H1 (cell line): ENCODE measurements around the gene UBR7. TPM values are rescaled to one million over a fixed set of nuclear protein-coding genes. Genes with fewer than 3 reads are reported as not detected.

Experiments
- CHD1 ChIP-seq: IDR thresholded peaks from 2 replicates; pipeline ENCODE4 v1.6.1; 2012; ENCODE audit warnings: low read depth, low read length, improper control_type of control experiment
- GTF2F1 ChIP-seq: IDR thresholded peaks from 2 replicates; pipeline ENCODE4 v1.6.1; 2012; ENCODE audit warnings: low read depth, low read length, improper control_type of control experiment, borderline replicate concordance
- SAP30 ChIP-seq: fragments of 300-600 bp; sonication (generic); IDR thresholded peaks from 2 replicates; pipeline ENCODE4 v1.7.1; 2012; ENCODE audit warnings: low read length, moderate library complexity, mild to moderate bottlenecking, inconsistent platforms; ENCODE audit not compliant: insufficient read depth, insufficient replicate concordance
- SUZ12 ChIP-seq: fragments of 200-600 bp; sonication (generic); IDR thresholded peaks from 2 replicates; pipeline ENCODE4 v1.6.1; 2012; ENCODE audit warnings: mild to moderate bottlenecking, inconsistent platforms, low read length, moderate library complexity, mixed read lengths
- TCF12 ChIP-seq: IDR thresholded peaks from 2 replicates; pipeline ENCODE4 v1.6.1; 2011; ENCODE audit warnings: low read depth, mild to moderate bottlenecking, low read length
- USF2 ChIP-seq: IDR thresholded peaks from 2 replicates; pipeline ENCODE4 v1.6.1; 2011; ENCODE audit warnings: low read length, improper control_type of control experiment
- YY1 ChIP-seq: IDR thresholded peaks from 2 replicates; pipeline ENCODE4 v1.6.1; 2011; ENCODE audit warnings: low read depth, mild to moderate bottlenecking, low read length
- polyA plus RNA-seq, 7 experiments: library from polyadenylated mRNA; depleted of rRNA in 3 of 7; stranded (reverse) in 5 of 7; unstranded in 2 of 7; fragments of >200 nt in 5 of 7; fragments of 200-250 nt in 2 of 7; gene quantifications; 1 replicate in 5 of 7; 2 replicates in 1 of 7; 4 replicates in 1 of 7; pipeline versions ENCODE4 v1.2.1 to v1.2.3, GENCODE V29; 2011 to 2013; ENCODE audit warnings: missing spikeins in 2 of 7, mixed read lengths in 2 of 7
- total RNA-seq: library from RNA; stranded (reverse); fragmentation: NEBNext Ultra II Directional; extraction: Animal tissue kit (Norgen Biotek cat#: 25700); gene quantifications from 2 replicates; pipeline ENCODE4 v1.2.1, GENCODE V29; 2021

UBR7 gene
- total and polyA plus RNA-seq, 2 of the 8 experiments (the other 6 are each of a cell fraction or from before 2014, with no cell fraction given) = 20.1 to 28.4 TPM

DNA sequence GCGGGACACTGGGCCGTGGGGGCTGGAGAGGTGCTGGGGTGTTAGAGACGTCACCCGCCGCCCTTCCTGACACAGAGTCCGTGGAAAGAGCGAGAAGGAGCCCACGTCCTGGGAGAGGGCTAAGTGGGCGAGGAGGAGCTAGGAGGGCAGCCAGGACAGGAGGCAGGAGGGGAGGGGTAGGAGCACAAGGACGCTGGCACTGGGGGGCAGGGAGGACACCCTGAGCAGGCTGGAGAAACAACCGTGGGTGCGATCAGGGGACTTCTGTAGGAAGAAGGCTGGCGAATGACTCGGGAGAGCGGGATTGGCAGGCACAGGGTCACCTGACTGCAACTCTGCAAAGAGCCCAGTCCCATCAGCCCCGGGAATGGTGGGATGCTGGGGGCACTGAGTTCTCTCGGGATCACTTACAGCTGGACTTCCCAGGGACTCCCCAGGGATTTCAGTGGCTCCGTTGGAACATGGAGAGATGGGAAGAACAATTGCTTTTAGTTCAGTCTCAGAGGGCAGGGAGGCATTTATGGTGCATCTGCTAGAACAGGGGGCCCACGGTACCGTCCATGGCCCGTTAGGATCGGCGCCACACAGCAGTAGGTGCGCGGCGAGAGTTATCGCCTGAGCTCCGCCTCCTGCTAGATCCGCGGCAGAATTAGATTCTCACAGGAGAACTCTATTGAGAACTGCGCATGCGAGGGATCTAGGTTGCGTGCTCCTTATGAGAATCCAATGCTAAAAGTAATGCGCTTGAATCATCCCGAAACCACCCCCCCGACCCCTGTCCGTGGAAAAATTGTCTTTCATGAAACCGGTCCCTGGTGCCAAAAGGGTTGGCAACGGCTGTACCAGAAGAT lies 24.3 kb downstream of the UBR7 start (continued):
- TF ChIP-seq GTF2F1 (no peak), USF2 (no peak), SAP30 (no peak), CHD1 (no peak), TCF12 (no peak), YY1 (no peak), SUZ12 (no peak)
